Measurements from ENCODE around the gene ATP1B1. TPM values are rescaled to one million over a fixed set of nuclear protein-coding genes. Genes with fewer than 3 reads are reported as not detected.

The ATP1B1 gene
- total RNA-seq, 2 donors from 2014 or later: 3.5 to 13.5 TPM

- ATAC-seq: peak in 1 of 2 donors; percentile 63
- Mint-ChIP-seq H3K9me3 (no peaks in the 10 kb centered on the region), H3K27ac (peak overlapping the region in 1 of 2 donors; percentile 93), H3K36me3 (peaks cover 0 to 14% of the 10 kb centered on the region in 2 donors)
- DNase-seq (ENCODE audit: low spot score in 2 of 2): peak in 1 of 2 donors; percentile 73
Observed at GRCh38 chr1:169107603-169108208, 1.2 kb downstream of the ATP1B1 start.

GRCh38 chr1:169108223-169108622 is 1.7 kb downstream of the ATP1B1 start:
- ATAC-seq (no peak), DNase-seq (ENCODE audit: low spot score in 2 of 2) (no peak)
- no peaks in the 10 kb centered on the region for H3K9me3 Mint-ChIP-seq
- H3K36me3 Mint-ChIP-seq: peaks cover 0 to 14% of the 10 kb centered on the region in 2 donors
- H3K27ac Mint-ChIP-seq: peak overlapping the region in 1 of 2 donors; percentile 93

- Mint-ChIP-seq H3K27ac (peak overlapping the region in 1 of 2 donors; percentile 93), H3K9me3 (no peaks in the 10 kb centered on the region), H3K36me3 (peaks cover 0 to 17% of the 10 kb centered on the region in 2 donors)
- no peak for DNase-seq (ENCODE audit: low spot score in 2 of 2)
- no peak for ATAC-seq
Observed at GRCh38 chr1:169108863-169109560, 2.5 kb downstream of the ATP1B1 start.

- ATAC-seq (no peak), DNase-seq (ENCODE audit: low spot score in 2 of 2) (no peak)
- H3K9me3 Mint-ChIP-seq: no peaks in the 10 kb centered on the region
- no peak overlapping the region for H3K27ac Mint-ChIP-seq
- H3K36me3 Mint-ChIP-seq: peaks cover 0 to 18% of the 10 kb centered on the region in 2 donors
Observed at GRCh38 chr1:169109561-169110134, 3.2 kb downstream of the ATP1B1 start.

- ATAC-seq: no peak
- Mint-ChIP-seq H3K27ac (no peak overlapping the region), H3K9me3 (no peaks in the 10 kb centered on the region), H3K36me3 (peaks cover 0 to 18% of the 10 kb centered on the region in 2 donors)
- DNase-seq (ENCODE audit: low spot score in 2 of 2): no peak
Observed at GRCh38 chr1:169110236-169110635, 3.7 kb downstream of the ATP1B1 start.

- H3K36me3 Mint-ChIP-seq: peaks cover 0 to 18% of the 10 kb centered on the region in 2 donors
- DNase-seq (ENCODE audit: low spot score in 2 of 2) (no peak), ATAC-seq (no peak)
- no peak overlapping the region for H3K27ac Mint-ChIP-seq
- H3K9me3 Mint-ChIP-seq: no peaks in the 10 kb centered on the region
Observed at GRCh38 chr1:169110689-169111447, 4.4 kb downstream of the ATP1B1 start.

GRCh38 chr1:169111472-169111871 is 5.0 kb downstream of the ATP1B1 start:
- Mint-ChIP-seq H3K27ac (no peak overlapping the region), H3K36me3 (peaks cover 0 to 18% of the 10 kb centered on the region in 2 donors), H3K9me3 (no peaks in the 10 kb centered on the region)
- DNase-seq (ENCODE audit: low spot score in 2 of 2) (no peak), ATAC-seq (no peak)

GRCh38 chr1:169112241-169112640 is 5.8 kb downstream of the ATP1B1 start:
- Mint-ChIP-seq H3K27ac (no peak overlapping the region), H3K36me3 (peaks cover 0 to 14% of the 10 kb centered on the region in 2 donors), H3K9me3 (no peaks in the 10 kb centered on the region)
- ATAC-seq (no peak), DNase-seq (ENCODE audit: low spot score in 2 of 2) (no peak)

- Mint-ChIP-seq H3K27ac (no peak overlapping the region), H3K9me3 (no peaks in the 10 kb centered on the region), H3K36me3 (peaks cover 0 to 10% of the 10 kb centered on the region in 2 donors)
- ATAC-seq (no peak), DNase-seq (ENCODE audit: low spot score in 2 of 2) (no peak)
Observed at GRCh38 chr1:169113613-169114119, 7.2 kb downstream of the ATP1B1 start.

GRCh38 chr1:169115891-169116585 is 9.5 kb downstream of the ATP1B1 start:
- ATAC-seq (peak in 1 of 2 donors; percentile 70), DNase-seq (ENCODE audit: low spot score in 2 of 2) (no peak)
- H3K36me3 Mint-ChIP-seq: peaks cover 0 to 10% of the 10 kb centered on the region in 2 donors
- no peak overlapping the region for H3K27ac Mint-ChIP-seq
- H3K9me3 Mint-ChIP-seq: no peaks in the 10 kb centered on the region

GRCh38 chr1:169117014-169117413 is 10.5 kb downstream of the ATP1B1 start:
- no peaks in the 10 kb centered on the region for H3K9me3 Mint-ChIP-seq
- DNase-seq (ENCODE audit: low spot score in 2 of 2): no peak
- no peak overlapping the region for H3K27ac Mint-ChIP-seq
- ATAC-seq: no peak
- H3K36me3 Mint-ChIP-seq: peaks cover 0 to 9% of the 10 kb centered on the region in 2 donors

GRCh38 chr1:169117599-169117998 is 11.1 kb downstream of the ATP1B1 start:
- DNase-seq (ENCODE audit: low spot score in 2 of 2) (no peak), ATAC-seq (no peak)
- no peak overlapping the region for H3K27ac Mint-ChIP-seq
- H3K9me3 Mint-ChIP-seq: no peaks in the 10 kb centered on the region
- peaks cover 0 to 4% of the 10 kb centered on the region in 2 donors for H3K36me3 Mint-ChIP-seq

GRCh38 chr1:169118227-169118626 is 11.7 kb downstream of the ATP1B1 start:
- Mint-ChIP-seq H3K9me3 (no peaks in the 10 kb centered on the region), H3K36me3 (peaks cover 0 to 4% of the 10 kb centered on the region in 2 donors), H3K27ac (no peak overlapping the region)
- ATAC-seq: no peak
- DNase-seq (ENCODE audit: low spot score in 2 of 2): no peak

GRCh38 chr1:169119405-169119804 is 12.9 kb downstream of the ATP1B1 start:
- H3K27ac Mint-ChIP-seq: no peak overlapping the region
- DNase-seq (ENCODE audit: low spot score in 2 of 2) (no peak), ATAC-seq (no peak)
- no peaks in the 10 kb centered on the region for H3K36me3 Mint-ChIP-seq
- no peaks in the 10 kb centered on the region for H3K9me3 Mint-ChIP-seq

GRCh38 chr1:169120066-169120465 is 13.6 kb downstream of the ATP1B1 start:
- no peaks in the 10 kb centered on the region for H3K36me3 Mint-ChIP-seq
- ATAC-seq: no peak
- DNase-seq (ENCODE audit: low spot score in 2 of 2): no peak
- no peaks in the 10 kb centered on the region for H3K9me3 Mint-ChIP-seq
- no peak overlapping the region for H3K27ac Mint-ChIP-seq
